GM18517 (cell line): Measurements from ENCODE around the gene NEK5.
"Not testable (repeated sequence)": the region's sequence is repeated elsewhere in the genome, so short reads cannot be mapped to it uniquely, and the experiment has no call there.

Experiments used
- ATAC-seq: cut with Tn5 transposase; IDR thresholded peaks from one replicate; pipeline ENCODE4 v1.9.1; 2021; ENCODE audit warnings: mild to moderate bottlenecking, moderate library complexity; ENCODE audit not compliant: unreplicated experiment

Gene NEK5

GRCh38 chr13:52137489-52137888 is 8.6 kb upstream of the NEK5 start:
- no peak for ATAC-seq

DNA sequence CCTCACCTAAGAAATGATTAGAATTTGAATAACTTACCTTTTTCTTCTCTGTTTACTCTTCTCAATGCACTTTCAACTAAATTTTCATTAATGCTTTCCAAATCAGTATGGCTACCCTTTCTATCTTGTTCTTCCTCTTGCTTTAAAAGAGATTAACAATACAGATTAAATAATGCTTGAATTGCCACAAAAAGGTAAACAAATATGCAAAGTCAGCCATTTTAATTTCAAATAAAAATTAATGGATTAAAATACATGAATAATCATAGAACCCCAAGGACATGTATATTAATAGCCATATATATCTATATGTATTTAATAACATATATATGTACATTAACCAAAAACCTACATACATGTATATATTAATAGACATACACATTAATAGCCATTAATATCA is 7.9 kb upstream of the NEK5 start:
- no peak for ATAC-seq

DNA sequence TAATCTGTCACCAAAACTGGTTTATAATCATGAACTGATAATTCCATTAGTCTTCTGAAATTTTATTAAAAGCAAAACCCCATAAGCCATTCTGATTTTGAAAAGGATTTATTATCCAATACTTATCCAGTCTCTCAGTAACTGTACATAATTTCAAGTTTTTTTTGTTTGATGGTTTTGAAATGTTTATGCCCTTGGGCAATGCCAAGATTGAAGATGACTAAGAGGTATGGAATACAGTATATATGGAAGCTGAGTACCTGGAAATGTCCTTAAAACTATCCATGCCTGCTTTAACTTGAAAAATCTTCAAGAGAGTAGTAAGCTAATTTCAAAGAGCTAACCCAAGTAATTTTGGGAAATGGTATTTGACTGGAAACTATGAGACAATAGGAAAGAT is 1.8 kb upstream of the NEK5 start:
- ATAC-seq = no peak

DNA sequence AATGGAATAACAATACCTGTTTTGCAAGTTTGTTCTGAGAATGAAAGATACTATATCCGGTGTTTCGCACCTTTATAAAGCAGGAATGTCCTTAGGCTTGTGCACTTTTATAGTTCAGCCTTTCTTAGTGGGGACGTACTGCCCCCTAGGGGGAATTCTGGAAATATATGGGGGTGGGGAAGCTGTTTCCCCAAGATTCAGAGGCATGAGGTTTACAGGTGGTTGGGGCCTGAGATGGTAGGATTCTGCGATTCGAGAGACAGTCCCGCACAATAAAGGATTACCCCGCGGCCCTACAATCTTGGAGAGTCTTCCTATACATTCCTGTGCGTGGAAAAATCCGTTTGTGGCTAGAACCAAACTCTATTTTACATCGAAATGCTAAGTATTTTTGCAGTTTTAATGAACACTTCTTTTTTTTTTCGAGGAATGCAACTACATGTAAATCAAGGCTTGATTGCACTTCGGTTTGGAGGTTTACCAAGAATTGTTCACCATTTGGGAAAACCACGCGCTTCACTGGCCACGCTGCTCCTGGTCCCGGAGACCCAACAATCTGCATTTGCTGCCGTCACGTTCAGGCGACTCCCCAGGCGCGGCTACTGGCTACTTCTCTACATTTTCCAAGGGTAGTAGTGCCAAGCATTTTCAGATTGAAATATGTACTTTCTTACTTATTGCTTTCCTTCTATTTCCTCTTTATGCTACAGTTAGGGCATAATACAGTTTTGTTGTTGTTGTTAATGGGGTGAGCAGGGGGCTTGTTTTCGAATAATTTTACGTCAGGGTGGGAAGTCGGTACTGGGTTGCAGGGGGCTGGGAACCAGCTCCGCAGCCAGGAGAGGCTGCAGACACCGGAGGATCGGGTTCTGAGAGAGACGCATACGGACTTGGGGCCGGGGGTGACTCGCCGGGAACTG is 830 bp downstream of the NEK5 start:
- ATAC-seq = peak; percentile 47

- no peak for ATAC-seq
Measured at GRCh38 chr13:52127378-52127777, 1.5 kb downstream of the NEK5 start.

- ATAC-seq = no peak
Measured at GRCh38 chr13:52125547-52125946, 3.3 kb downstream of the NEK5 start.

DNA sequence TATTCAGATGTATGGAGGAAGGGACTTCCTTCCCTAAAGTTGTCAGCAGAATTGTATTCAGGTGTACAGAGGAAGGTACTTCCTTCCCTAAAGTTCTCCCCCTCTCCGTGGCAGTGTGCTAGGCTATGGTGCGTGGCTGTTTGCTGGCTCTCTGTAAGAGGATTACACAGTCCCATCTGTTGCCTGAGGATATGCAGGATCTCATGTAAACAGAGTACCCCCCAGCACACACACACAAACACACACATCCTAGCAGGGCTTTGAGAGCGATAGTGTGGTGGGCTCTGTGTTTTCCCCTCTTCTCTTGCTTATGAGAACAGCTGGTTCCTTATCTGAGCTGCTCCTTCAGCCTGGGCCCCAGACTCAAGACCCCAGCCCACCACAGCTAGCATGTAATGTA is 10.3 kb downstream of the NEK5 start:
- ATAC-seq = no peak

DNA sequence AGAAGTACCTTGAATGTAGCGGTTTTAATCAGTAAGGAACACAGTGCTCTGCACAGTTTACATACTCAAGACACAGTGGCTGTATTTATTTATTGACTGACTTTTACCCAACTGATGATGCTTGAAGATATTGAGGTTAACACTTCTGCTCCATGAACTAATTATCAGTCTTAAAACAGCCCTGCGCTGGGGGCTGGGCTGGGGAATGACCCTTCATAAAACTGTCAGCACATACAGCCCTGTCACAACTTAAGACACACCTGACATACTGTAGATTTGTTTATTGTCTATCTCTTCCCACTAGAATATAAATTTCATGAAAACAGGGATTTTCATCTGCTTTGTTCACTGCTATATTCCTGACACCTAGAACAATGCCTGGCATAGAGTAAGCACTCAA is 10.8 kb downstream of the NEK5 start:
- no peak for ATAC-seq

GRCh38 chr13:52112591-52112990 is 16.3 kb downstream of the NEK5 start:
- no peak for ATAC-seq

DNA sequence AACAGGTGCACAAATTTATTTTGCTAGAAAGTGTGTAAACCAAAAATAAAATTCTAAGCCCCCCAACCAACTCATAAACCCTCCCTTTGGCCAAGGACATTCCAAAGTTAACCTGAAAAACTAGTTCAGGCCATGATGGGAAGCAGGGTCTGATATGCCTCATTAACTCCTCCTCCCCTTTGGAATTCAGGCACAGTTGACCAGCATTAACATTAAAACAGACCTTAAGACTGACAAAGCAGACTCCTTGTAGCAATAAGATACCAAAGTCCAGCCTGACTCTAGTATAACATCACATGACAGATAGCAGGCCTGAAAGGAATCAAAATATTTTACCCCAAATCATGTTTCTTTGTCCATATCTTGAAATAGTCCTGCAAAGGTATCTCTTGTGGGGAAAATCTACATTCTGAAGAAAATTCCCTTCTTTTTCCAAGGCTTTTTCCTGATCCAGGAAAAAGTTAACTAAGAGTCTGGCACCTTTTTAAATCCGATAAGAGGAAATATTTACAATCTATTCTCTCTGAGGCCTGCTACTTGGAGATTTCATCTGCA is 19.7 kb downstream of the NEK5 start:
- ATAC-seq = no peak

DNA sequence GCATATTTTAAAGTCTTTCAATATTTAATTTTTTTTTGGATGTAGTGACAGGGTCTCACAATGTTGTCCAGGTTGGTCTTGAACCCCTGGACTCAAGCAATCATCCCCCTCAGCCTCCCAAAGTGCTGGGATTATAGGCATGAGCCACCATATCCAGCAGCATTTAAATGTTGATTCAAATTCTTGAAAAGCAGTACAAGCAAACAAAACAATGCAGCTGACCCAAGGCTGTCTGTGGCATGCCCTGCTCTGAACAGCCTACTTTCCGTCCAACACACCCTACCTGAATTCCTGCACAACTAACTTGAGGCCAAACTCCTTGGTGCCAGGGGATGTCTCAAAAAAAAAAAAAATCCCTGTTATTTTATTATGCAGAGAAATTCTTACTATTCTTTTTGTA is 23.0 kb downstream of the NEK5 start:
- no peak for ATAC-seq

DNA sequence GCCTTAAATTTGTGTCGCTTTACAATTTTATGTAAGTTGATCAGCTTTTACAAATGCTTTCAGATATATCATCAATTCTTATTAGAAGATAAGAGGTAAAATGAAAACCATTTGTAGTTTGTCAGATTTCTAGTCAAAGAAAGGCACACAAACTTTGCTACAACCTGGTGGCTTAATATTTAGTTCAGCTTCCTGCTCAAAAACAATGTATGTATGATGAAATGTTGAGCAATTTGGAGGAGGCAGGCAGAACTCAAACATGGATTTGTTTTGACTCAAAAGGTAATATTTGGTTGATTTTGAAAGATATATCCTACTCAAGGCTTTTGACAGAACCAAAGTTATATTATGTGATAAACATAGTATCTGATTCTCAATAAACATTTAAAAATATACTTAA is 24.2 kb downstream of the NEK5 start:
- no peak for ATAC-seq

DNA sequence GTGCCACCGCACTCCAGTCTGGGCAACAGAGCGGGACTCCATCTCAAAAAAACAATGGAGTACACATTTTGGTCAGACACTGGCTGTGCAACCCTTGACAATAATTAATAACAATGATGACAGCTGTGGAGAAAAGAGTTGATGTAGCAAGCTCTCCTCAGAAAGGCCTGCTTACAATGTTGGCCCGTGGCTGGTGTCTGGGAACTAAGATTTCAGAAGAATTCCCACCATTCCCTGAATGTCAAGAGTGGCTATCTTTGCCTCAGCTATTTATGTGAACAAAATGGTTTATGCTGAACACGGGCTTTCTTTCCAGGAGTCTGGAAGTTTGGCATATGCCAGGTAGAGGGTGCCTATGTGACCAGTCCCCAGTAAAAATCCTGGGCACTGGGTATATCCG is 25.5 kb downstream of the NEK5 start:
- ATAC-seq = no peak

GRCh38 chr13:52102423-52102822 is 26.4 kb downstream of the NEK5 start:
- ATAC-seq = not testable (repeated sequence)

DNA sequence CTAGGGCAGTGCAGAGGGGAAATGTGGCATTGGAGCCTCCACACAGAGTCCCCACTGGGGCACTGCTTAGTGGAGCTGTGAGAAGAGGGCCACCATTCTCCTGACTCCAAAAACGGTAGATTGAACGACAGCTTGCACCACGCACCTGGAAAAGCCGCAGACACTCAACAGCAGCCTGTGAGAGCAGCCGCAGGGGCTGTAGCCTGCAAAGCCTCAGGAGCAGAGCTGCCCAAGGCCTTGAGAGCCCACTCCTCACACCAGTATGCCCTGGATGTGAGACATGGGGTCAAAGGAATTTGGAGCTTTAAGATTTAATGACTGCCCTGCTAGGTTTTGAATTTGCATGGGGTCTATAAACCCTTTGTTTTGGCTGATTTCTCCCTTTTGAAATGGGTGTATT is 31.7 kb downstream of the NEK5 start:
- ATAC-seq = no peak

- no peak for ATAC-seq
Measured at GRCh38 chr13:52096748-52097147, 32.1 kb downstream of the NEK5 start.

DNA sequence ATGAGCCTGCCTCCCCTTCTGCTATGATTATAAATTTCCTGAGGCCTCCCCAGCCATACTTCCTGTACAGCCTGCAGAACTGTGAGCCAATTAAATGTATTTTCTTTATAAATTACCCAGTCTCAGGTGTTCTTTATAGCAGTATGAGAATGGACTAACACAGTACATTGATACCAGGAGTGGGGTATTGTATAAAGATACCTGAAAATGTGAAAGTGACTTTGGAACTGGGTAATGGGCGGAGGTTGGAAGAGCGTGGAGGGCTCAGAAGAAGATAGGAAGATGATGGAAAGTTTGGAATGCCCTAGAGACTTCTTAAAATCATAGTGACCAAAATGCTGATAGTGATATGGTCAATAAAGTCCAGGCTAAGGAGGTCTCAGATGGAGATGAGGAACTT is 32.8 kb downstream of the NEK5 start:
- no peak for ATAC-seq

DNA sequence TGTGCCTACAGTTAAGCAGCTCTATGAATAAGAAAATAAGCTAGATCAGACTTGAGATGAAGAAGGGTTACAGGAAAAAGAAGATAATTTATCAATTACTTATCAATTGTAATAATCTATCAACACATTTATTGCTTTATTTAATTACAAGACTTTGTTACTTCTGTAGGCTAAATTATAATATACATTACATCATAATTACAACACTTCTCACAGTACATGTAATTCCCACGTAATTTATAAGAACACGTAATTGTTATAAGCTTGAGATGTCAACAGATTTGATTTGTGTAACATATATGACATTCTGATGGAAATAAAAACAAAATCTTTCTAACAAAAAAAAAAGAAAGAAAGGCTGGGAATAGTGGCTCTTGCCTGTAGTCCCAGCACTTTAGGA is 36.8 kb downstream of the NEK5 start:
- ATAC-seq = no peak

GRCh38 chr13:52091473-52091872 is 37.4 kb downstream of the NEK5 start:
- ATAC-seq = no peak

GRCh38 chr13:52085421-52085820 is 43.5 kb downstream of the NEK5 start:
- no peak for ATAC-seq

DNA sequence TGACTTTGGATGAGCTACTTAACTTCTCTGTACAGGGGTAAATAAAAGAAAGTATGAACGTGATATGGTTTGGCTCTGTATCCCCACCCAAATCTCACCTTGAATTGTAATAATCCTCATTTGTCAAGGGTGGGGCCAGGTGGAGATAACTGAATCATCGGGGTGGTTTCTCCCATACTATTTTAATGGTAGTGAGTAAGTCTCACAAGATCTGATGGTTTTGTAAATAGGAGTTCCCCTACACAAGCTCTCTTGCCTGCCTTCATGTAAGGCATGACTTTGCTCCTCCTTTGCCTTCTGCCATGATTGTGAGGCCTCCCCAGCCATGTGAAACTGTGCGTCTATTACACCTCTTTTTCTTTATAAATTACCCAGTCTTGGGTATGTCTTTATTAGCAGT is 43.9 kb downstream of the NEK5 start:
- not testable (repeated sequence) for ATAC-seq

- ATAC-seq = no peak
Measured at GRCh38 chr13:52082601-52083000, 46.3 kb downstream of the NEK5 start.

DNA sequence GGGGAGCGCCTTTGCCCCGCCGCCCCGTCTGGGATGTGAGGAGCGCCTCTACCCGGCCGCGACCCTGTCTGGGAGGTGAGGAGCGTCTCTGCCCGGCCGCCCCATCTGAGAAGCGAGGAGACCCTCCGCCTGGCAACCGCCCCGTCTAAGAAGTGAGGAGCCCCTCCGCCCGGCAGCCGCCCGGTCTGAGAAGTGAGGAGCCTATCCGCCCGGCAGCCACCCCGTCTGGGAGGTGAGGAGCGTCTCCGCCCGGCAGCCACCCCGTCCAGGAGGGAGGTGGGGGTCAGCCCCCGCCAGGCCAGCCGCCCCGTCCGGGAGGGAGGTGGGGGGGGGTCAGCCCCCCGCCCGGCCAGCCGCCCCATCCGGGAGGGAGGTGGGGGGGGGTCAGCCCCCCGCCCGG is 49.0 kb downstream of the NEK5 start:
- ATAC-seq = not testable (repeated sequence)
